Tibial nerve (tissue), 4 donors: ENCODE results near the gene SOX2. TPM values are rescaled to one million over a fixed set of nuclear protein-coding genes. Genes with fewer than 3 reads are reported as not detected.

Source experiments
- DNase-seq, 2 donors: peaks; one replicate each; pipeline ENCODE4 v3.0.0-alpha.2; 2019; ENCODE audit warnings: low spot score in 2 of 2
- H3K27ac ChIP-seq, 4 donors: fragments of 200-600 bp; sonication (generic) in 3 of 4; one replicate each; pipeline ENCODE4 v1.5.1; 2017 to 2019; ENCODE audit warnings: mild to moderate bottlenecking in 1 of 4
- H3K27me3 ChIP-seq, 2 donors: fragments of 200-600 bp; sonication (generic) in 1 of 2; one replicate each; pipeline versions ENCODE4 v1.5.1 to v1.6.0; 2017 to 2019
- H3K36me3 ChIP-seq, 3 donors: fragments of 200-600 bp; sonication (generic); one replicate each; pipeline ENCODE4 v1.5.1; 2018 to 2019
- H3K4me1 ChIP-seq, 4 donors: fragments of 200-600 bp; sonication (generic) in 3 of 4; one replicate each; pipeline ENCODE4 v1.5.1; 2017 to 2019
- H3K4me3 ChIP-seq, 4 donors: fragments of 200-600 bp; sonication (generic) in 3 of 4; one replicate each; pipeline ENCODE4 v1.5.1; 2017 to 2019; ENCODE audit warnings: mild to moderate bottlenecking in 1 of 4, moderate library complexity in 1 of 4
- H3K9me3 ChIP-seq, 4 donors: fragments of 200-600 bp; sonication (generic) in 3 of 4; one replicate each; pipeline ENCODE4 v1.5.1; 2017 to 2019
- EP300 ChIP-seq, 2 donors: sonication (generic); formaldehyde crosslinking; IDR thresholded peaks; one replicate each; pipeline ENCODE4 v1.6.1; 2017; ENCODE audit warnings: antibody characterized with exemption in 2 of 2, mild to moderate bottlenecking in 1 of 2
- POLR2A ChIP-seq, 2 donors: fragments of 450-650 bp; IDR thresholded peaks; one replicate each; pipeline ENCODE4 v1.6.1; 2017; ENCODE audit warnings: antibody characterized with exemption in 2 of 2, mild to moderate bottlenecking in 2 of 2, moderate library complexity in 2 of 2
- WGBS, 2 donors: methylation state at CpG; one replicate each; pipeline ENCODE4 v1.1.5; 2018; 5-methylcytosine and 5-hydroxymethylcytosine counted together
- total RNA-seq, 4 donors: library from RNA; depleted of rRNA; stranded (reverse); fragments of >200 nt; gene quantifications; one replicate each; pipeline ENCODE4 v1.1.0, GENCODE V29; 2016
- TF ChIP-seq, protein P1 (sequence below), 5 experiments: fragments of 200-600 bp in 3 of 5; fragments of 450-650 bp in 2 of 5; sonication (generic) in 3 of 5; IDR thresholded peaks; one replicate each; pipeline ENCODE4 v1.5.1; 2016 to 2019; ENCODE audit warnings: antibody characterized with exemption in 5 of 5, mild to moderate bottlenecking in 3 of 5, moderate library complexity in 2 of 5

The SOX2 gene
- total RNA-seq, 4 donors from 2014 or later = 21.3 to 50.5 (median 34.3) TPM

DNA sequence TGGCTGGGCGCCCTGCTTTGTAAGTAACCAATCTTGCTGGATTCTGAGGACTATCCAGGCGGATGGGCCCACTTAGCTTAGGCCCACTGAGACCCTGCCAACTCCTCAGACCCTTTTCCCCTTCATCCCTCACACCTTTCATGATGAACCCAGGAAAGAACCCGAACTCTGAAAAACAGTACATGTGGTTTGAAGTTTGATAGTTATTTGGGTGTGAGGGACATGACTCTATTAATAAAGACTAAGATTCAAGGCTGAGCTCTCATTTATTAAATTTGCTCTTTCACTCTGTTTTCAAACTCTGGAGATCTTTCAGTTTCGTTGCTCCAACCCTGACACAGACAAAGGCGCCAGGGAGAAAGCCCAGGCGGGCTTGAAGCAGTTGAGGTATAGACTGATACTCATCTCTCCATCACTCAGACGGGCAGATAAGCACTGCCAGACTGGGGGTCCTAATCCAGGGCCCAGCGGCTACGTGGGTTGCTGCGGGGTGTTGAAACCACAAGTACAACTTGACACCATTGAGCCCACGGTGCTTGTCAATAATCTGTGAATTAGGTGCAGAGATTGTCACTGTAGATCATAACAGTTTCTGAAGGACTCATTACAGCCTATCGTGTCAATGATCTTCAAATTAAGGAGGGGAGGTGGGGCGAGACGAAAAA, 7.2 kb upstream of the SOX2 start:
- Histone ChIP-seq H3K9me3 (no peaks in the 10 kb centered on the region), H3K4me3 (no peak overlapping the region), H3K27me3 (peaks cover 2 to 97% of the 10 kb centered on the region in 2 donors), H3K4me1 (peaks cover 0 to 41% (median 5%) of the 10 kb centered on the region in 4 donors), H3K27ac (peak overlapping the region in 2 of 4 donors; percentile 66 to 71), H3K36me3 (no peaks in the 10 kb centered on the region)
- 45 to 50% methylated on average over 14 of the region's 14 CpGs for WGBS, 2 donors
- no peak for TF ChIP-seq EP300 (IDR thresholded peaks at IDR 0.05)
- no peak for TF ChIP-seq POLR2A (IDR thresholded peaks at IDR 0.05)
- TF ChIP-seq, protein P1, sequence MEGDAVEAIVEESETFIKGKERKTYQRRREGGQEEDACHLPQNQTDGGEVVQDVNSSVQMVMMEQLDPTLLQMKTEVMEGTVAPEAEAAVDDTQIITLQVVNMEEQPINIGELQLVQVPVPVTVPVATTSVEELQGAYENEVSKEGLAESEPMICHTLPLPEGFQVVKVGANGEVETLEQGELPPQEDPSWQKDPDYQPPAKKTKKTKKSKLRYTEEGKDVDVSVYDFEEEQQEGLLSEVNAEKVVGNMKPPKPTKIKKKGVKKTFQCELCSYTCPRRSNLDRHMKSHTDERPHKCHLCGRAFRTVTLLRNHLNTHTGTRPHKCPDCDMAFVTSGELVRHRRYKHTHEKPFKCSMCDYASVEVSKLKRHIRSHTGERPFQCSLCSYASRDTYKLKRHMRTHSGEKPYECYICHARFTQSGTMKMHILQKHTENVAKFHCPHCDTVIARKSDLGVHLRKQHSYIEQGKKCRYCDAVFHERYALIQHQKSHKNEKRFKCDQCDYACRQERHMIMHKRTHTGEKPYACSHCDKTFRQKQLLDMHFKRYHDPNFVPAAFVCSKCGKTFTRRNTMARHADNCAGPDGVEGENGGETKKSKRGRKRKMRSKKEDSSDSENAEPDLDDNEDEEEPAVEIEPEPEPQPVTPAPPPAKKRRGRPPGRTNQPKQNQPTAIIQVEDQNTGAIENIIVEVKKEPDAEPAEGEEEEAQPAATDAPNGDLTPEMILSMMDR (IDR thresholded peaks at IDR 0.05) = no peak
- no peak for DNase-seq

DNA sequence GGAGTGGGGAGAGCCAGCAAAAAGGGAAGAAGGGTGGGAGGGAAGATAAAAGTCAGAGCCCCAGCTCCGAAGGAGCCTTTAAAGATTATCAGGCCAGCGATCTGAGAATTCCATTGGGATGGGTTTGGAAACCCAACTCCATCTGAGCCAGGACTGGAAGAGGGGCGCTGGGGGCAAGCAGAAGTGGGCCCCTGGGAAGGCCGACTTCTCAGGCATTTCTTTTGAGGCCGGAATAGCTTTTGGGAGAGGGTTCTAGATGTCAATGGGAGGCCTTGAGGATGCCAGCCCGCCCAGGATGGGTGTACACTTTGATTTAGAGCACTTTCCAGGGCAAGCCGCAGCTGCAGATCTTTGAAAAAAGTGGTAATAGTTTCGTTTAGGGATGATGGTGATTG, 6.6 kb upstream of the SOX2 start:
- Histone ChIP-seq H3K27me3 (peaks cover 0 to 97% of the 10 kb centered on the region in 2 donors), H3K36me3 (no peaks in the 10 kb centered on the region), H3K4me3 (no peak overlapping the region), H3K27ac (peak overlapping the region in 2 of 4 donors; percentile 66 to 71), H3K4me1 (peaks cover 0 to 46% (median 8%) of the 10 kb centered on the region in 4 donors), H3K9me3 (no peaks in the 10 kb centered on the region)
- TF ChIP-seq EP300 (IDR thresholded peaks at IDR 0.05) (no peak), POLR2A (IDR thresholded peaks at IDR 0.05) (no peak)
- TF ChIP-seq, protein P1 (IDR thresholded peaks at IDR 0.05) = no peak
- no peak for DNase-seq
- 30 to 47% methylated on average over 8 of the region's 8 CpGs for WGBS, 2 donors

DNA sequence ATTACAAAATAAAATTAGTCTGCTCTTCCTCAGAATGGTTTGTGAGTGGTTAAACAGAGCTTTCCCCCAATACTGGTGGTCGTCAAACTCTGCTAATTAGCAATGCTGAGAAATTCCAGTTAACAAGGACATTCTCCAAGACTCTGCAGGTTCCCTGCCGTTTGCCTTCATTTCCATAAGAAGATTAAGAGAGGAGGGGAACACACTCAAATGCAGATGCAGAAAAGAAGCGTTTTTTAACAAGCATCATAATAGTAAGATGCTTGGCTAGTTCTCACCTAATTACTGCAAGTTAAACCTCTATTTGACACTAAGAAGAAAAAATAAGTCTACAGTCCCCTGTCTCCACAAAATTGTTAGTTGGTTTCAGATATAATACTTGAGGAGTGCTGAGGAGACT, 3.7 kb upstream of the SOX2 start:
- H3K4me1 ChIP-seq = peaks cover 0 to 64% (median 11%) of the 10 kb centered on the region in 4 donors
- no peaks in the 10 kb centered on the region for H3K36me3 ChIP-seq
- TF ChIP-seq EP300 (IDR thresholded peaks at IDR 0.05) = no peak
- no peak for TF ChIP-seq POLR2A (IDR thresholded peaks at IDR 0.05)
- TF ChIP-seq, protein P1 (IDR thresholded peaks at IDR 0.05) = no peak
- peaks cover 0 to 97% of the 10 kb centered on the region in 2 donors for H3K27me3 ChIP-seq
- H3K4me3 ChIP-seq = no peak overlapping the region
- H3K9me3 ChIP-seq = no peaks in the 10 kb centered on the region
- peak overlapping the region; percentile 1 to 71 (median 46) for H3K27ac ChIP-seq
- WGBS, 2 donors = 12% methylated on average over 3 of the region's 3 CpGs
- no peak for DNase-seq

DNA sequence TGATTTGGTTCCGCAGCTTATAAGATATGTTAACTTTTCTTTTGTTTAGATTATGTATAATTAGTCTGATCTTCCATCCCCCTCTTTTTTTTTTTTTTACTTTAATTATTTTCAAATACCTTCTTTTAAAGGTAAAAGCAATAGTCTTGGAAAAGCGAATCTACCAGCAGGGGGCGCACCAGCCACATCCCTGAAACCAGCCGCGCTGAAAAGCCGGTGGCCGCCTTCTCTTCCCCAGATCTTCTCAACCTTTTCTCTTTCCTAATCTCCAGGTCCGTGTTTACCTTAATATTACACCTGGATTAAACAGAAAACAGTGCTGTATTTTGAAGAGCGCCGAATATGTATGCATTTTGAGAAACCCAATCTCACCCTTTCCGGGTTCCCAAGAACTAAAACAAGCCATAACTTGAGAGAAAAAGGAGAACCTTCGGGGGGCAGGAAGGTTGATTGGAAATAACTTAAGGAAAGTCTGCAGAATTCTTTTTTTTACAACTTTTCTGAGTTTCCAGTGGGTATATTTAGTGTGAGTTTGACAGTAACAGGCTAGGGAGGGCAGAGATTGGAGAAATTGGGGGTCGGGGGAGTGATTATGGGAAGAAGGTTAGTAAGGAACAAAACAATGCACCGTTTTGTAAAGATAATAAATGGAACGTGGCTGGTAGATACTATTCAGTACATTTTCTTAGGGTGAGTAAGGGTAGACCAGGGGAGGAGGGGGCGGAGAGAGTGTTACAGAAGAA, 2.0 kb upstream of the SOX2 start:
- peak; percentile 64 to 85 for DNase-seq
- H3K4me3 ChIP-seq = no peak overlapping the region

More for the DNA sequence above, 2.0 kb upstream of the SOX2 start:
- TF ChIP-seq EP300 (IDR thresholded peaks at IDR 0.05) (no peak), POLR2A (IDR thresholded peaks at IDR 0.05) (no peak)
- TF ChIP-seq, protein P1 (IDR thresholded peaks at IDR 0.05) = peak; percentile 64 to 83 (median 75)
- Histone ChIP-seq H3K27ac (peak overlapping the region in 3 of 4 donors; percentile 72 to 90 (median 81)), H3K27me3 (peaks cover 0 to 97% of the 10 kb centered on the region in 2 donors), H3K36me3 (no peaks in the 10 kb centered on the region), H3K4me1 (peaks cover 0 to 49% (median 8%) of the 10 kb centered on the region in 4 donors), H3K9me3 (no peaks in the 10 kb centered on the region)
- WGBS, 2 donors = 10 to 11% methylated on average over 16 of the region's 16 CpGs
